ACHN (cell line): ENCODE data around the gene GAGE12J.
"Not testable (repeated sequence)": the region's sequence is repeated elsewhere in the genome, so short reads cannot be mapped to it uniquely, and the experiment has no call there.

Source experiments
- DNase-seq: peaks from one replicate; pipeline ENCODE4 v3.0.0-alpha.2; 2015
- in situ Hi-C: cut with HindIII; loops from 2 replicates; pipeline ENCODE4 v1.10.0; 2017; ENCODE audit warnings: low sequenced_read_pairs, low pct_ligation_motif_present, low pct_unique_long_range_greater_than_20kb

Gene GAGE12J, protein sequence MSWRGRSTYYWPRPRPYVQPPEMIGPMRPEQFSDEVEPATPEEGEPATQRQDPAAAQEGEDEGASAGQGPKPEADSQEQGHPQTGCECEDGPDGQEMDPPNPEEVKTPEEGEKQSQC

DNA sequence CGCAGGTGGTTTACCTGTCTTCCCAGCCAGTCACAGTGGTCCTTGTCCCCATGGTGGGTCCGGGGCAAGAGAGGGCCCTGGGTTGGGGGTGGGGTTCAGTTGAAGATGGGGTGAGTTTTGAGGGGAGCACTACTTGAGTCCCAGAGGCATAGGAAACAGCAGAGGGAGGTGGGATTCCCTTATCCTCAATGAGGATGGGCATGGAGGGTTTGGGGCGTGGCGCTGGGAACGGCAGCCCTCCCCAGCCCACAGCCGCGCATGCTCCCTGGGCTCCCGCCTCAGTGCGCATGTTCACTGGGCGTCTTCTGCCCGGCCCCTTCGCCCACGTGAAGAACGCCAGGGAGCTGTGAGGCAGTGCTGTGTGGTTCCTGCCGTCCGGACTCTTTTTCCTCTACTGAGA is at the start of gene GAGE12J:
Gene GAGE12J, plus strand, starts transcription at position 301 of the 400 bp plus-strand sequence. CDS start 1,157 bp downstream, outside the sequence.
- in situ Hi-C loops, DNase-seq: not testable (repeated sequence)

DNA sequence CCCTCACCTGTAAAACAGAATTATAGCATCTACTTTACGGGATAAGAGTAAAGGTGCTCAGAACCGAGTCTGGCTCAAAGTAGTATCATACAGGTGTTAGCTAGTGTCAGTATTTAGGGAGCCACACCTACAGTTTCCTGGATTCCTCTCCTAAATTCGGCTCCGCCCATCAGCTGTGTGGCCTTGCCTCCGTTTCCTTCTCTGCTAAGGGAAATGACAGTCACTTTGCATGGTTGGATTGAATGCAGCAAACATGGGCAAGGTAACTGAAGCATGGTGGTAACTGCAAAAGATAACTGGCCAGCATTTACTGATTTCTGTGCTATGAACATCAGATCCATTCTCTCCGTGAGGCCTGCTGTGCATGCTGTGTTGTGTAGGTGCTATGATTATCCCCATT is 49.4 kb upstream of the GAGE12J start:
- in situ Hi-C loops, result no loop called here
- no peak for DNase-seq

DNA sequence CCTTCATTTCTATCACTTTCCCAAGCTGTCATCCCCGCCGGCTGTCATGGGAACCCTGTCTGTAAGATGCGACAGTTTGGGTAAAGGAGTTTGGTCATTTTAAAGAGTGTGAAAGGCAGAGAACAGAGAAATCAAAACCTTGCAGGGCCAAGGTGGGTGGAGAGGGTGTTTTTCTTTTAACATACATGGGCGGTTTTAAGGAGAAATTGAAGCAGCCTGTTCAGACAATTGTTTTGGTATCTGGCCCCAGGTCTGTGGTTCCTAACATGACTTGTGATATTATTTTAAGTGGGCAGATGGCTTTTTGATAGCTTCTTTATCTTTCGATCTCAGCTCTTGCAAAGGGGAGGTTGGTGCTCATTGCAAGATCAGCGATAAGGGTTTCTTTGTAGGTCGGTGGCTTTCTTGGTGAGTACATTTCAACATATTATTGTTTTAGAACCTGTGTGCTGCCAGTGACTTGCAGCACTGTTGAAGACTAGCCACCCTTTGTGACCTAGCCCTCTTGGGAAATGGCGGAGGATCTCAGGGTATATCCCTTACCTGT is 48.6 kb upstream of the GAGE12J start:
- in situ Hi-C loops, result no loop called here
- DNase-seq, result no peak

DNA sequence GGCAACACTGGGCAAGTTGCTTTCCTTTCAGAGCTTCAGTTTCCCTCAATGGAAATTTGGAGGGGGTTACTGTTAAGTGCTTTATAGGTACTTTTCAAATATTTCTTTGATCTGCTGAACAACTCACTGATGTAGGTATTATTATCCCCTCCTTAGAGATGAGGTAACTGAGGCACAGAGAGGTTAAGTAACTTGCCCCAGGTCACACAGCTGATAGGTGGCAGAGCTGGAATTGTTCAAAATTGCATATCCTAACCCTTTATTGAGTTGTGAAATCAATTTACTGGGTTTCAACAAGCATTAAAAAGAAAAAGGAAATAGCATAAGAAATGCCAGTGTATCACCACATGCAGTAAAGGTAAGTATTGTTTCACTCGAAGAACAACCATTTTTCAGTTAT is 45.6 kb upstream of the GAGE12J start:
- in situ Hi-C loops, result no loop called here
- no peak for DNase-seq

DNA sequence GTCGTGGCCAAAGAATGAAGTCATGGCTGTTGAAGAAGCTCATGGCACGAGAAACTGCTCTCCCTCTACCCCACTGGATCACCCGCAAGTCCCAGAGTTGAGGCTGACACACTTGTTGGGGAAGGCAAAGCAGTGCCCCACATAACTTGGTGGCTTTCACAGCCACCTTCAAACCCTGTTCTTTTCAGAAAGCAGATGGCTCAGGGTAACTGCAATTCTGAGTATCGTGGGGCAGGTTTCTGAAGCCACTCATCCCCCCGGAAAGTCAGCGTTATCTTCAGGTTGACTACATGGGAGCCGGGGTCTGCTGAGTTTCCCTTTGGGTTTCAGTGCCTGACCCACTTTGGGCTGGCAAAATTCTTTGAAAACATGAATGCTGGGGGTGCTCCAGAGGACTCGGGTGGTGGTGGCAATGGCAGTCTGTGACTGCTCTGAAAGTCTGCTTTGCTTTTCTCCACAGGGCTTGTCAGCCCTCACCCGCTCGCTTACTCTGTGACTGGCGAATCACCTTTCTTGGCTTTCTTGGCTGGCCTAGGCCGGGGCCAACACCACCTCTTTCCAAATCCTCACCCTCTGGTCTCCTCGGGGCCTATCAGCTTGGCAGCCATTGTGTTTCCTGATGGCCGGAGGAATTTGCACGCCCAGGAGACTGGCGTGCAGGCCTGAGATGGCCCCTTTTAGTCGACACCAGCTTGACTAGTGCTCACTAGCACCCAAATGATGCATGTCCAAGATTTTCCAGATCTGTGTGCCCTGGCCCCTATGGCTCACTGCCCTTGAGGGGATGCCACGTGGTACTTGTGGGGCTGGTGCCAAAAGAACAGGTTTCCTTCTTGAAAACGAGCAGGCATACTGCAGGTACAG is 44.9 kb upstream of the GAGE12J start:
- DNase-seq, result no peak
- in situ Hi-C loops, result no loop called here

DNA sequence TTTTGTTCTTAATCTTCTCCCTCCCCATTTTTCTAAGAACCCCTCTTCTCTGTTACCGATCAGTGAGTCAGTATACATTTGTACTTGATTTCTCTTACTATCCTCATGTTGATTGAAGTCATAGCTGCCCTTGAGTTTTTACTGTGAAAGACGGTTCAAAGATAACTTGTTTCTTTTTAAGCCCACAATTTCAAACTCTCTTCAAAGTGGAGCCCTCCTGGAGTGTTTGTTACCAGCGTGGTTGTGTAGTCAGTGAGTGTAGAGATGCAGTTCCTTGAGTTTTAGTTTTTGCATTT is 44.4 kb upstream of the GAGE12J start:
- DNase-seq, result no peak
- in situ Hi-C loops, result no loop called here

DNA sequence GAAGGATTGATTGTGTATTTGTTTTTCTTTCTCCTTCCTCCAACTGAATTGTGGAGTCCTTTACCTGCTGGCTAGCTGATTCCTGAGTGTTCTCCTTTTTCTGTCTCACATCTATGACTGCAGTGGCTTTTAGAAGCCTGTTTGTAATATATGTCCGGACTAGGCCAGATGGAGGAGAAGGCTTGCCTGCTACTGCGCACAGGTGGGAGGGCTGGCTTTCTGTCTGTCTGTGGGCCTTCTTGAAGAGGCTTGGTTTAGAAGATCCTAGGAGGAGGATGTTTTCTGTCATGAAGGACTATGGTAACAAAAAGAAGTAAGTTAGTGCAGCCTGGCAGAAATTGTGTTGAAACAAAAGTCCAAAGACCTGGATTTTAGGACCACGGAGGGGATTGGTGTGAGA is 43.8 kb upstream of the GAGE12J start:
- in situ Hi-C loops, result no loop called here
- no peak for DNase-seq

DNA sequence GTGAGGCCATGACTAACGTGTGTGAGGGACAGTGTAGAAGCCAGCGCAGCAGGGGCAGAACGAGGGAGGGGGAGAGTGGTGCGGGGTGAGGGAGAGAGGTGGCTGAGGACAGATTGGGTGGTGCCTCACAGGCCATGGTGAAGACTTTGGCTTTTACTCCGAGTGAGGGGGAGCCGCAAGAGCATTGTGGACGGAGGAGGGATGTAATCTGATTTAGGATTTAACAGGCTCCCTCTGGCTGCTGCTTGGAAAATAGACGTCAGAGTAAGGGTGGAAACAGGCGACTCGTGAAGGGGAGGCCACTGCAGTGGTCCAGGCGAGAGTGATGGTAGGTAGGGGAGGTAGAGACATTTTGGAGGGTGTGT is 39.2 kb upstream of the GAGE12J start:
- in situ Hi-C loops, result no loop called here

DNA sequence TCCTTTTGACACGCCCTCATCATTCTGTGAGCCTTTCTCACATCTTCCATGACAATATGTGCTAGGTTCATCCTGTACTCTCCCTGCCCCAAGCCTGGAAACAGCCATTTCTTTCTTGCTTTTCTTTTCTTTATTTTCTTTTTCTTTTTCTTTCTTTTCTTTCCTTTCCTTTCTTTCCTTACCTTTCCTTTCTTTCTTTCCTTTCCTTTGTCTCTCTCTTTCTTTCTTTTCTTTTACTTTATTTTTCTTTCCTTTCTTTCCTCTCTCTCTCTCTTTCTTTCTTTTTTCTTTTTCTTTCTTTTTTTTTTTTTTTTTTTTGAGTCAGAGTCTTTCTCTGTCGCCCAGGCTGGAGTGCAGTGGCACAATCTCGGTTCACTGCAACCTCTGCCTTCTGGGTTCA is 37.6 kb upstream of the GAGE12J start:
- in situ Hi-C loops, result no loop called here
- no peak for DNase-seq

More for the DNA sequence above, 39.2 kb upstream of the GAGE12J start:
- no peak for DNase-seq

DNA sequence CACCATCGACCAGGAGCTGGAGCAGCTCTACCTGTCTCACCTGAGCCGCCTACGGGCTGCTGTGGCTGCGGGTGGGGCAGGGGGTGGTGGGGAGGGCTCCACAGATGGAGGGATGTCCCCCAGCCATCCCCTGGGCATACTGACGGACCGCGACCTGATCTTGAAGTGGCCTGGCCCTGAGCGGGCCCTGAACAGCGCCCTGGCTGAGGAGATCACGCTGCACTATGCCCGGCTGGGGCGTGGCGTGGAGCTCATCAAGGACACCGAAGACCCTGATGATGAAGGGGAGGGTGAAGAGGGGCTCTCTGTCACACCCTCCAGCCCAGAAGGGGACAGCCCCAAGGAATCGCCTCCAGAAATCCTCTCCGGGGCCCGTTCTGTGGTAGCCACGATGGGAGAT is 35.7 kb upstream of the GAGE12J start:
- in situ Hi-C loops, result no loop called here
- no peak for DNase-seq

DNA sequence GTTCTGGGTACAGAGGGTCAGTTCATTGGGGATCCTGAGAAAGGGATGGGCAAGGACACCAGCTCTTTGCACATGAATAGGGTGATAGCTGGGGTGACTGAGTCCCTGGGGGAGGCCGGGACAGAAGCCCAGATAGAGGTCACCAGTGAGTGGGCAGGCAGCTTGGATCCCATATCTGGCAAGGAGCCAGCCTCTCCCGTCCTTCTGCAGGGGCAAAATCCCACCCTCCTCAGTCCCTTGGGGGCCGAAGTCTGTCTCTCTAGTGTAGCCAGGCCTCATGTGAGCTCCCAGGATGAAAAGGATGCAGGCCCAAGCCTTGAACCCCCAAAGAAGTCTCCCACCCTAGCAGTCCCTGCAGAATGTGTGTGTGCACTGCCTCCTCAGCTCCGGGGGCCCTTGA is 35.3 kb upstream of the GAGE12J start:
- in situ Hi-C loops, result no loop called here
- no peak for DNase-seq

DNA sequence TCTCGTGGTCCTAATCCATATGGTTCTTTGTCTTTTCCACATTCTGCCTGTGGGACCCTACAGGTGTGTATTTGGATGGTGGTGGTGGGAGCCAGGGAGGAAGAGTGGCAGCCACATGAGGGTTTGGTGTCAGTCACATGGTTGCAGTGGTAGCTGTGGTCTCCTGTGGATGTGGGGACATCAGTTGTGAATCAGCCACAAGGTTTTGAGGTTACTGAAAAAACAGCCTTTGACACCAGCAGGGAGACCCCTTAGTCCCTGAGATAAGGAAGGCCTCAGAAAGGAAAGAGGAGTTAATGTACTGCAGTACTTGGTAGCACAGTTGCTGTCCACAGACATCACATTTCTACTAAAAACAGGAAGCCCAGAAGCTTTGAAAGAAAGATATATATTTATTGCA is 34.2 kb upstream of the GAGE12J start:
- in situ Hi-C loops, result no loop called here
- no peak for DNase-seq

DNA sequence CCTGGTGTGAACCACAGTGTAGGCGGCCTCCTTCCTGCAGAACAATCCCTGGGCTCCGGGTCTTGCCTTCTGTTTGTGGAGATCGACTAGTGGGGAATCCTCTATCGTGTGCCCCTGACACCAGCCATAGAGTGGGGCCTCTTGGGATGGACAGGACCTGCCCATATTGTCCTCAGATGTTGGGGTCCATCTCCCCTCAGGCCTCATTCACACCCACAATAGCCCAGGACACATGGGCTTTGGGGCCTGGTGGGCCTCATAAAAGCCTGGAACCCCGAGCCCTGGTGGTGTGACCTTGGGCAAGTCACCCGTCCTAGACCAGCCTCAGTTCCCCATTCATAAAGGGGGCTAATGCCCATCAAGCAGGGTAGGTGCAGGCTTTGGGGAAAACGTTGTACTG is 31.6 kb upstream of the GAGE12J start:
- in situ Hi-C loops, result no loop called here

DNA sequence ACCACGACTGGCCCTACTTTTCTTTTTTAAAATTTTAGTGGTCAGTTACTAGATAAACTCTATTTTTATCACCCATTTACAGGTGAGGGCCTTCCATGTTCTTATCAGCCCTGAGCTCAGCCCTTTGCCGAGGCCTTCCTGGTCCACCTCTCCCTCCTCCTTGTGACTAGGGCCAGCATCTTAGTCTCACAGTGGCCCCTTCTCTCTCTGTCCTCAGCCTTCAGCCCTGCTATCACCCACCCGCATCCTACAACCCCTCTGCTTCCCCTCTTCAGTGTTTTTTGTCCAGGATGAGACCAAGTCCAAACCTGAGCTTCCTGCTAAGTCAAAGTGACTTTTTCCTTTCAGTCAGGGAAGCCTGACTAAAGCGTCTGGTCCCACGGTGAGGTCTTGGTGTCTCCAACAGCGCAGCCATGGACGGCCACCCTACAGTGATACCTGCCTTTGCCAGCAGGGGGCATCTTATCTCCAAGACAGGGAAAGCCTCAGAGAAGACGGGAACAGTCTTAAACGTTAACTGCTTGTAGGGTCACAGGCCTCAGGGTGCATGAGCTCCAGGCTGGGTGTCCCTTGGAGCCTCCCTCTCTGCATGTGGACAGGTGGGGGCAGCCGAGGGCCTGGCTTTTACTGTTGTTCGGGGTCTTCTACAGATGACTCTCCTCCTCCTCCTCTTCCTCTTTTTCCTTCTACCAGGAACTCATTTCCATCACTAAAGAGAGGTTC is 30.1 kb upstream of the GAGE12J start:
- peak; percentile 46 for DNase-seq
- in situ Hi-C loops, result no loop called here

More for the DNA sequence above, 31.6 kb upstream of the GAGE12J start:
- DNase-seq, result no peak

DNA sequence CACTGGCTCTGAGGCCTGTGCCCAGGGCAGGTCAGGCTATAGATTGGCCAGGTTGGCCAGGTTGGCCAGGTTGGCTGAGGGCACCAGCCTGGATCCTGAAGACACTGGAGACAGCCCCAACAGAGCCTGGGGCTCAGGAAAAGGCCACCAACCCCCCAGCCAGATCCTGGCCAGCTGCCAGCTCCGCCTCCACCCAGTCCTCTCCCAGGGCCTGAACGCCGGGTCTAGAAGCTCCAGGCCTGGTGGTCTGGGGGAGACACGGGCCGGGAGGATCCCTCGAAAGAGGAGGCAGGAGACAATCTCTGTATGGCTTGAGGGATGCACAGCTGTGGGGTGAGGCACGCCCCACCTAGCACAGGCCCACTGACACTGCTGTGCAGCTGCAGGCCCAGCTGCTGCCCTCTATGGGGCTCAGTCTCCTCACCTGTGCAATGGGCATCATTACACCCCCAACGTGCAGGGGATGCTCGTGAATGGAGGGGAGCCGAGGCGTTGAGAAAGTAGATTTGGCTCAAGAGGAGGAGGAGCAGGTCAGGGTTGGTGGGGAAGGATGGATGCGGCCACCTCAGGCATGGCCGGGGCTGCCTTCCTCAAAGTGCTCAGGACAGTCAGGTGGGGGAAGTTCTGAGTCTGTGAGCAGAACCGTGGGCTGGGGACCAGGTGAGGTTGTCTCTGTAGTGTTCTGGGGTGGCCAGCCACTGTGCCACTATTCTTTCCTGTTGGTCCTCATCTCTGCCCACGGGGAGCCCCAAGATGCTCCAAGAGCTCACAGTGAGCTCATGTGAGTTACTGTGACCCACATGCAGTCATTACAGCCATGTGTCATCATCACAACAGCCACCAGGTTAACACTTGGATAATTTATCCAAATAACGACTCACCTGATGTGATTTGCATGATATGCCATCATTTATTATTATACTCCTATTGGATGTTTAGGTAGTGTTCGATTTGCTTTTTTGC is 29.2 kb upstream of the GAGE12J start:
- in situ Hi-C loops, result no loop called here
- DNase-seq, result no peak

DNA sequence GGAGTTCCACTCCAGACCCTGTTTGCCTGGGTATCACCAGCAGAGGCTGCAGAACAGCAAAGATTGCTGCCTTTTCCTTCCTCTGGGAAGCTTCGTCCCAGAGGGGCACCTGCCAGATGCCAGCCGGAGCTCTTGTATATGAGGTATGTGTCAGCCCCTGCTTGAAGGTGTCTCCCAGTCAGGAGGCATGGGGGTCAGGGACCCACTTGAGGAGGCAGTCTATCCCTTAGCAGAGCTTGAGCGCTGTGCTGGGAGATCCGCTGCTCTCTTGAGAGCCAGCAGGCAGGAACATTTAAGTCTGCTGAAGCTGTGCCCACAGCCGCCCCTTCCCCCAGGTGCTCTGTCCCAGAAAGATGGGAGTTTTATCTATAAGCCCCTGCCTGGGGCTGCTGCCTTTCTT is 22.5 kb upstream of the GAGE12J start:
- in situ Hi-C loops, DNase-seq: not testable (repeated sequence)

DNA sequence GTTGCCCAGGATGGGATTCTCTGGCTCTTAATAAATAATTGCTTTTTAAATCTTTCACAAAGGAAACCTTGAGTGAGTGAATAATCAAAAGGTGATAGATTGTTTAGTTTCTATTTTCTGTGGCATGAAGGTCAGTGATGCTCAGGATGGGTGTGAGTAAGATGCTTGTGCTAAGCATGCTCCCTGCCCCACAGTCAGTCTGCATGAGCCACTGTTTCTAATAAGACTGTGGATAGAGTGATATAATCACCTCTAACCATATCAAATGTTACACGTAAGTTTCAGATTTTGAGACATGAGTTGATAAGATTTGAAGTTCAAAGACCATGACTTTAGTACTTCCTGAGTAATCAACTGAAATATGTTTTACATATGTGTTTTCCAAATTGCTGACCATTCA is 21.1 kb upstream of the GAGE12J start:
- in situ Hi-C loops, result no loop called here
- DNase-seq, result no peak

DNA sequence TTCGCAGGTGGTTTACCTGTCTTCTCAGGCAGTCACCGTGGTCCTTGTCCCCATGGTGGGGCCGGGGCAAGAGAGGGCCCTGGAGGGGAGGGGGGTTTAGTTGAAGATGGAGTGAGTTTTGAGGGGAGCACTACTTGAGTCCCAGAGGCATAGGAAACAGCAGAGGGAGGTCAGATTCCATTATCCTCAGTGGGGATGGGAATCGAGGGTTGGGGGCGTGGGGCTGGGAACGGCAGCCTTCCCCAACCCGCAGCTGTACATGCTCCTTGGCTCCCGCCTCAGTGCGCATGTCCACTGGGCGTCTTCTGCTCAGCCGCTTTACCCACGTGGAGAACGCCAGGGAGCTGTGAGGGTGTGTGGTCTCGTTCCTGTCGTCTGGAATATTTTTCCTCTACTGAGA is 18.5 kb upstream of the GAGE12J start, which contains the start of gene GAGE10:
Gene GAGE10, plus strand, starts transcription at position 301 of the 400 bp plus-strand sequence. CDS start 1,214 bp downstream, outside the sequence.
- in situ Hi-C loops, result no loop called here
- no peak for DNase-seq
